UCSD-AML1 (cell line): ENCODE measurements around the gene ROR1.

Source experiments
- DNase-seq: peaks from one replicate; lab custom pipeline; 2025; ENCODE audit not compliant: unreplicated experiment; lab: John Stamatoyannopoulos, UW

ROR1 gene

GRCh38 chr1:63880958-63881576 lies 107.2 kb downstream of the ROR1 start:
- no peak for DNase-seq

DNA sequence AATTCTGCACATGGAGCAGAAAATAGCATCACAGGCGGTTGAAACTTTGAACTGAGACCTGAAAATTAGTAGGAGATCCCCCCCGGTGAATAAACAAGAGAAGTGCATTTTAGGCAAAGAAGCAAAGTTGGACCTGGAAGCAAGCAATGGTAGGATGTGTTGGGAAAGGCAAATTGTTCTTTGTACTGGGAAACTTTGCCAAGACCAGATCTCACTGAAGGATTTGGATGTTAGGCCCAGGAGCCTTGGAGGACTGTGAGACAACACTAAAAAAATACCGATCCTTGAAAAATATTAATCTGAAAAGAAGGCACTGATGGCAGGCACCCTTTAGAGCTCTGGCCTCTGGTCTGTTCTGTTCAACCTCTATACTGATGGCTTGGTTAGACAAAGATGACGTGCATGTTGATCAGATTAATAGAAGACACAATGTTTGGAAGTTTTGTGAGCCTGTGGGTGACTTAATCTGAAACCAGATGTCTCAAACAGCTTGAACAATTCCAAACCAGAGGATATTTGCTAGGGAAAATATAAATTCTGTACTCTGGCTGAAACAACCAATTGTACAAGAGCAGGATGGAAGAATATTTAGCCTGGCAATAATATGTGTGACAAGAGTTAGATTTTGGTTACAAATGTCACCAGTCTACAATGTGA lies 108.4 kb downstream of the ROR1 start:
- no peak for DNase-seq

- DNase-seq: no peak
Observed at GRCh38 chr1:63883494-63884235, 109.8 kb downstream of the ROR1 start.

- DNase-seq: no peak
Observed at GRCh38 chr1:63884486-63884885, 110.7 kb downstream of the ROR1 start.

DNA sequence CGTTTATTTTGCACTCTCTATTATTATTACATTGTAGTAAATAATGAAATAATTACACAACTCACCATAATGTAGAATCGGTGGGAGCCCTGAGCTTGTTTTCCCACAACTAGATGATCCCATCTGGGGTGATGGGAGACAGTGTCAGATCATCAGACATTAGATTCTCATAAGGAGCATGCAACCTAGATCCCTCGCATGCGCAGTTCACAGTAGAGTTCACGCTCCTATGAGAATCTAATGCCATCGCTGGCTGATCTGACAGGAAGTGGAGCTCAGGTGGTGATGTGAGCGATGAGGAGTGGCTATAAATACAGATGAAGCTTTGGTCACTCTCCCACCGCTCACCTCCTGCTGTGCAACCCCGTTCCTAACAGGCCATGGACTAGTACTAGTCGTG lies 112.1 kb downstream of the ROR1 start:
- DNase-seq: no peak

- no peak for DNase-seq
Observed at GRCh38 chr1:63886340-63886739, 112.5 kb downstream of the ROR1 start.

GRCh38 chr1:63887809-63888208 lies 114.0 kb downstream of the ROR1 start:
- DNase-seq: no peak

- DNase-seq: no peak
Observed at GRCh38 chr1:63888984-63889383, 115.2 kb downstream of the ROR1 start.

DNA sequence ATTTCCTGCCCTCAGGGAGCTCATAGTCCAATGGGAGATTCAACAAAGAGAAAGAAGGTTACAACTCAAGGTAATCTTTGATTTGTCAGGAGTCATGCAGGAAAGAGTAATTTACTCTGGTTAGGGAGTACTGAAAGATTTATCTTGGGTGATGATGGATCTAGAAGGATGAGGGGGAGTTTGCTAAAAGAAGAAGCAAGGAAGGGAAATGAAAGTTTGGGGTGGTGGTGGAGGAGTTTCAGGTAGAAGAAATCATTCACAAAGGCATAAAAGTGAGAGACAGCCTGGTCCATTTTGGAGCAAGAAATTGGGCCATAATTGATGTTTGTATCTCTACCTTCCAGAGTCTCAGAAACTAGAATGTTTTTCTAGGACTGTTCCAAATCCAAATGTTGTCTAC lies 116.7 kb downstream of the ROR1 start:
- no peak for DNase-seq

GRCh38 chr1:63891060-63891690 lies 117.4 kb downstream of the ROR1 start:
- no peak for DNase-seq

- no peak for DNase-seq
Observed at GRCh38 chr1:63892632-63893395, 119.0 kb downstream of the ROR1 start.

DNA sequence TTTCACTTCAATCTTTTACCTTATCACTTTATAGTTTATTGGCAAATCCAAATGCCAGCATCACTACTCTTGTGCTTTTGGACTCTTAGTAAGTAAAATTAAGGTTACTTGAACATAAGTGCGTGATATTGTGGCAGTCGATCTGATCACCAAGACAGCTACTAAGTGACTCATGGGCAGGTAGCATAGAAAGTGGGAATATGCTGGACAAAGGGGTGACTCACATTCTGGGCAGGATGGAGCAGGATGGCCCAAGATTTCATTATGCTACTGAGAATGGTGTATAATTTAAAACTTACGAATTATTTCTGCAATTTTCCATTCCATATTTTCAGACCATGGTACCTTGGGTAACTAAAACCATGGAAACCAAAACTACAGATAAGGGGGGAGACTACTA lies 120.2 kb downstream of the ROR1 start:
- no peak for DNase-seq

DNA sequence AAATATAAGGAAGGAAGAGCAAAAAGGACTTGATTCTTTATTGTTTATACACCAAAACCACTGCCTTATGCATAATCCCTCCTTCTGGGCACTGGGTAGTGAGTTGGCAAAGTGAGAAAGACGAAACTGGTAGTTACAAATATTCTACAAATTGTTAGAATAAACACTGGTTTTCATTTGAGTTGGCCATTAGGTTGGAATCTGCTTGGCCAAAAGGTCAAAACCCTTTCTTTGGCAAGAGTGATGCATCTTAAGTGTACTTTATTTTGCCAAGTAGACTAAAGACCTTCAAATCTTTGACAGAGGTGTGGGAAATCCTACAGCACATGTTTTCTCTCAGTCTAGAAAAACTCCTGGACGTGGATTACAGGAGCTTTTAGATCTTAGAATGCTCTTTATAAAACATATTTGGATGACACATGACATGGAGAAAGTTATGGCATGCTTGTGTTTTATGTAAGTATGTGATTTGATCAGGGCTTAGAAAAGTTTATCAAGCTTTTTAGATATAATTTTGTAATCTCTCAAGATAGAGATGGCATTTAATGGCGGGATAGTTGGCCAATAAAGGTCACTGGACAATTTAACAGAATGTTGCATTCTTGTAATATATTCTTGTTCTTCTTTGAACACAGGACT lies 120.9 kb downstream of the ROR1 start:
- DNase-seq: no peak

GRCh38 chr1:63896755-63897154 lies 122.9 kb downstream of the ROR1 start:
- DNase-seq: no peak

DNA sequence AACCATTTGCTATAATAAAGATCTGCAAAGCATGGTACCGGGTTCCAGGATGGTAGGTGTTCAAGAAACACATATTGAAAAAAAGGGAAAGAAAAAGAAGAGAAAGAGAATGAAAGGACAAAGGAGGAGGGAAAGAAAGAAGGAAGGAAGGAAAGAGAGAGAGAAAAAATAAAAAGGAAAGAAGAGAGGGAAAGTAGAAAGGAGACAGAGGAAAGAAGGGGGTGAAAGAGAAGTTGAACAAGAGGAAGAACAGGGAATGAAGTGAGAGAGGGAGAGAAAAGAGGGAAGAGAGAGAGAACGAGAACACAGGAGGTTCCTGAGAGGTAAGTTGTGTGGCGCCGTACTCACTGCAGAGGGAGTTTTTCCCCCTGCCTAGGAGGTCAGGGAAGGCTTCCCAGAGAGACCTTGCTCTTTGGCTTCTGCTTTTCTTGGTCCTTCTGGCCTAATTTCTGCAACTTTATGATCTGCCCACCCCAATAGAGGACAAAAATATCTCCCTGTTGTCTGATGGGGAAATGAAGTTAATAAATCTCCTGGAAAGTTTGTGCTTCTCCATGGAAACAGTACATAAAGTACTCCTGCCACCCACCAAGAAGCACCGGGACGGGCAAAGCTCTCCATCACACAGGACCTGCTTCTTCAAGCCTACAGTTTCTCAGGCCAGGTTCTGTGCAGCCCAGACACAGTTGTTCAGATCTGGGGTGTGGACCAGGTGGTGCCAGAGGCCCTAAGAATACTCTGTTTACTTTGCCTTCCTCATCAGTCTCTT lies 124.8 kb downstream of the ROR1 start:
- no peak for DNase-seq

GRCh38 chr1:63901094-63901493 lies 127.3 kb downstream of the ROR1 start:
- no peak for DNase-seq

DNA sequence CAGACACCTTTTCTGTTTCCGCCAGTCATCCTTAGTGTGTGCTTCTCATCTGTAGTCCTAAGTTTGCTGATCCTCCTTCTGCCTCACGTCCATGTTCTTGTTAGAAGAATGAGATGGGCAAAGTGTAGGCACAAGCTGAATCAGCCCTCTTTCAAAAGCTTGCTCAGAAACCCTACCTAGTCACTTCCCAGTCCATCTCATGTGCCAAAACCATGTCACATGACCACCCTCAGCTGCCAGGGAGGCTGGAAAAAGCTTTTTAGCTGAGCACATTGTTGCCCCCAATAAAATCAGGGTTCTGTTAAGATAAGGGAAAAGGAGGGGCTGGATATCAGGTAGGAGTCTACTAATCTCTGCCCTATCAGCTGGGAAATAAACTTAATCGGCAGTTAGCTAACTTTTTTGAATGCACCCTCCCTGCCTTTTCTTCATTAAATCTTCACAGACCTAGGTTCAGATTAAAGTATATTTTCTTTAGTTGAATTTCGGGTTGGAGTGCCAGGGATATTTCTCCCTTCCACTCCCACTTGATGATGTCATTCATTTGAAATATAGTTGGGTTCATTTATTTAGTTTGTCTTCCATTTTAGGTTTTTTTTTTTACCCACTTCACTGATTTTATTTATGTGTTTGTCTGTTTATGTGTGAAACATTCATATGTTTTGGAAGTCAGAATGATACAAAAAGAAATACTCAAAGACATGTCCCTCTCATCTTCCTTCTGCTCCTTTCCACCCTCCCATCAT lies 129.2 kb downstream of the ROR1 start:
- DNase-seq: no peak

DNA sequence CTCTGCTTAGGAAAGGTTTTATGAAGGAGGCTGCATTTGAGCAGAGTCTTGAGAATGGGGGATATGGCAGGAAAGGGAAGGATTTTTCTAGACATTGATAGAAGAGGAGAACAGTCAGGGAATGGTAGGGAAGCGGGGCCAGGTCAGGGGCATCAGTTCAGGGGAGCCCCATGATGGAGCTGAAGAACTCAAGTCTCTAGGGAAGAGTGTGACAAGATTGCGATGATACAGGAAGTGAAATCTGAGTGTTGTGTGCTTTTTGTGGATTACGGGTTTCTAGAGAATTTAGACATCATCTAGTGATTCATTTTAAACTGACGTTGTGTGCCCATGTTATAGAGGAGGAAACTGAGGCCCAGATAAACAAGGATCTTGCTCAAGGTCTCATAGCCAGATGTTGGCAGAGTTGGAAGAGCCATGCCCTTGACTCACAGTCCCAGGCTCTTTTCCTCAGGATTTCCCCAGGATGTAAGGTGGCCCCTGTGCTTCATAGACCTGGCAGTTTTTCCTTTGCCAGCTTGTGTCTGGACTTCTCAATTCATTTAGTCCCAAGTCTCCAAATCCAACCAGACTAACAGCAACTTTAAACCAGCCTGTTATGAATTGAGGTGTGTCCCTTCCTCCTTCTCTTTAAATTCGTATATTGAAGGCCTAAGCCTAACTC lies 130.3 kb downstream of the ROR1 start:
- no peak for DNase-seq

GRCh38 chr1:63904826-63905225 lies 131.0 kb downstream of the ROR1 start:
- no peak for DNase-seq
